GM19099 (cell line): Measurements from ENCODE around the gene DNAJC22.

Experiments
- POLR2A ChIP-seq: IDR thresholded peaks from 3 replicates; pipeline ENCODE4 v1.6.1; 2011; ENCODE audit warnings: low read depth; ENCODE audit not compliant: insufficient read length; ENCODE audit errors: extremely low read depth

Gene DNAJC22

GRCh38 chr12:49357103-49357678 lies 10.5 kb downstream of the DNAJC22 start:
- TF ChIP-seq POLR2A: no peak

- no peak for TF ChIP-seq POLR2A
Observed at GRCh38 chr12:49358483-49359141, 11.9 kb downstream of the DNAJC22 start.

DNA sequence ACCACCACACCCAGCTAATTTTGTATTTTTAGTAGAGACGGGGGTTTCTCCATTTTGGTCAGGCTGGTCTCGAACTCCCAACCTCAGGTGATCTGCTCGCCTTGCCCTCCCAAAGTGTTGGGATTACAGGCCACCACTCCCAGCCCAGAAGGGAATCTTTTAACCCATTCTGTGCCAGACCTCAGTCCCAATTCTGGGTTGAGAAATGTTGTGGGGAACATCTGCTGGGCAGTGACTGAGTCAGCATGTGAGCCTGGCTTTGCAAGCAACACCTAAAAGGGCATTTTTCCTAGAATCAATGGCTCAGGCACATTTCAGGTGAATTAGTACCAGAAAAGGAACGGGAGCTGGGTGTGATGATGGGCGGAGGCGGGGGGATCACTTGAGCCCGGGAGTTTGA lies 13.0 kb downstream of the DNAJC22 start:
- TF ChIP-seq POLR2A: no peak

GRCh38 chr12:49362077-49362476 lies 15.4 kb downstream of the DNAJC22 start:
- no peak for TF ChIP-seq POLR2A

DNA sequence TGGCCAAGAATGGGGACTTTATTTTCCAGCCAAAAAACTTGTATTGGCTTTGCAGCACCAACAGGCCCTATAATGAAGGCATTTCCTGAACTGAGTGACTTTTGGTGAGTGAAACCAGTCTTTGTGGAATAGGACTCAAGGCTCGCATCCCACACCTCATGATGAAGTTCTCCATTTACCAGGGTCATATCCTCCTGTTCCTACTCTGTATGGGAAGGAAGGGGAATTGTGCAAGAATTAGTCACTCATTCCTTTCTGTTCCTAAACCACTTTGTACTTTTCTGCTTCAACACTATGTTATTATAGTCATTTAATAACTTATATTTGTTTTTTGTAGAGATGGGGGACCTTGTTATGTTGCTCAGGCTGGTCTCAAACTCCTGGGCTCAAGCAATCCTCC lies 18.3 kb downstream of the DNAJC22 start:
- TF ChIP-seq POLR2A: no peak

DNA sequence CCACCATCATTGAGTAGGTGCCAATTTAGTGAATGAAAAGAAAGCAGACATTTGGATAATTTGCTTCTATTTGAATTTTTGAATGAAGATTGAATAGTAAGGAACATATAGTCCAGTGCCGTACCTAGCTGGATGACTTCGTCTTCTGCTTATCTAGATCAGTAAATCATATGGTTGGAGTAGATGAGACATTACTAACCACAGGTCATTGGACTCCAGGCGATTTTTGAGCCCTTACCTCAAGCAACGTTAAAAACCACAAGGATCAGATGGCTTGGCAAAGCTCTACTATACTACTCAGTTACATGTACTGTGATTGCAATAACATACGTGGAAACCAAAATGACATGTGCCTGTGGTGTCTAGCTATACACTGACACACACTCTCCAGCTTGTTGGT lies 18.9 kb downstream of the DNAJC22 start:
- TF ChIP-seq POLR2A: no peak

- no peak for TF ChIP-seq POLR2A
Observed at GRCh38 chr12:49366096-49366651, 19.5 kb downstream of the DNAJC22 start.

- TF ChIP-seq POLR2A: no peak
Observed at GRCh38 chr12:49366652-49367380, 20.1 kb downstream of the DNAJC22 start.

DNA sequence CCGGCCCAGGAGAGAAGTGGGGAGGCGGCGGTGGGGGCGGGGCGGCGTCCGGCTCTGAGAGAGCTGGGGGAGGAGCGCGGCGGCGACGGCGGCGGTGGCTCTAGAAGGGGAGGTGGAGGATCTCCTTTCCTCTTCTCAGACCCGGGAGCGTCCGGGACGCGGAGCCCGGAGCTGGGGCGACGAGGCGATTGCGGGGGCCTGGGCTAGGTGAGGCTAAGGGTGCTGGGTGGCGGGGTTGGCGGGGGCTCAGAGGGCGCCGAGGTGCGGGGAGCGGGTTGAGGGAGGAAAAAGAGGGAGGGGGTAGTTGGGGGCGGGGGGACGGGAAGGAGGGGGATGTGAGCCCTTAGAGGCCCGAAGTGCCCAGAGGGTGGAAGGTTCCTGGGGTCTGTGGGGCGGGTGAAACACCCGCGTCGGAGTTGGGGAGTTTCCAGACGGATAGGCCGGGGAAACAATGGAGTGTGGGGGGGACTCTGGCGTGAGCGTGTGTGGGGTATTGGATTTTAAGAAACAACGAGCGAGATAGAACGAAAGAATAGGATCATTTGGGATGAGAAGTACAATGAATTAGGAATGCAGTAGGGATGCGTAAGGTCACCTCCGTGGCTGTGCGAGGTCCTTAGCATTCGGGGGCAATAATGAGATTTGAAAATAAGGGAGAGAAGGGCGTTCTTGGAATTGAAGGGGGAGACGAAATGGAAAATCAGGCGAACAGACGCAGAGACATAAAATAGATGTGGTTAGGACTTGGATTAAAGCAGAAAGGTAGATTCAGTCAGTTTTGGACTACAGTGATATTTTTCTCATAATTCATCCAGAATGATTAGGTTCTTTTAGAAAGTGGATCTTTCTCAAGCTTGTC lies 20.9 kb downstream of the DNAJC22 start, which contains the start of gene SPATS2:
Gene SPATS2, plus strand, starts transcription at position 82 of the 859 bp plus-strand sequence. CDS start 93,551 bp downstream, outside the sequence.
- peak; percentile 78 for TF ChIP-seq POLR2A

DNA sequence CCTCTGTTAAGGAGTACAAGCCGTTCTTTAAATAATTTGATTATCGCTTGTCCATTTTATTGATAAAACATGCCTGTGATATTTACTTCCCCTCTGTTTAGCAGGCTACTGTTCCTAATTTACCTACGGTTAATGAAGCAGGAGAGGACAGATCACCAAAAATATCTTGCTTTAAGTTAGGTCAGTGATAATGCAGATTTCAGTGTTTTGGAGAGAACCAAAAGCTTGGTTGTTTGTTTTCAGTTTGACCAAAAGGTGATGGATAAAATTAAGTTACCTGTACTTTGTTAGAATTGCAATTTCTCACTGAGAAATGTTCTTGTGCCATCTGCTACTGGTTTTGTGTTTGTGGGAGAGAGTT lies 21.5 kb downstream of the DNAJC22 start:
- no peak for TF ChIP-seq POLR2A

DNA sequence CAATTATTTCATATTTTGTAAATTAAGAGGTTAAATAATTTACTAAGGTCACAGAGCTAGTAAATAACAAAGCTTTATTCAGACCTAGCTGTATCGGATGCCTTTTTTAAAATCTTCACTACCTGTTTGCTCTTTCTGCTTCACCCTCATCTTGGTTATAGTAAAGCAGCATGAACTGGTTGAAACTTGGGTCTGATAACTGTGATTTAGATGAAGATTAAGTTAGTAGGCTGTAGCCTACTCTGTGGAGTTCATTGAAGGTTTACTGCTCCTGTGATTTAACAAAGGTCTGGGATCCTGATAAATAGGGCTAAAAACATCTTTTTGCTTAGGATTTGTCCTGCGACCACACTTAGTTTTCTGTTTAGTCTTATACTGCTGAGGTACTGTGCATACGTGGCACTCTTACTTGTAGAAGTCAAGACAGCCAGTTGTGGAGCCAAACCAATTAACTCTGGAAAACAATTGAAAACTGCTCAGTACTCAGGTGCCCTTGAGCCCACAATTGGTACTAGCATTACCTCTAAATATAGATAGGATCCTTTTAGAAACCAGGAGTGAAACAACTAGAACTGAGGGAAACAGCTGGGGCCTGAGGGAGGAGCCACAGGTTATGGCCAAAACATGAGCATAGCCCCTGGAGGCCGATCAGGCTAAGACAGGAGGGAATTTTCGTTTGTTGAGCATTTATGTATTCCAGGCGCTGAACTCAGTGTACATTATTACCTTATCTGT lies 22.9 kb downstream of the DNAJC22 start:
- peak; percentile 21 for TF ChIP-seq POLR2A

GRCh38 chr12:49370539-49370938 lies 23.9 kb downstream of the DNAJC22 start:
- TF ChIP-seq POLR2A: no peak

DNA sequence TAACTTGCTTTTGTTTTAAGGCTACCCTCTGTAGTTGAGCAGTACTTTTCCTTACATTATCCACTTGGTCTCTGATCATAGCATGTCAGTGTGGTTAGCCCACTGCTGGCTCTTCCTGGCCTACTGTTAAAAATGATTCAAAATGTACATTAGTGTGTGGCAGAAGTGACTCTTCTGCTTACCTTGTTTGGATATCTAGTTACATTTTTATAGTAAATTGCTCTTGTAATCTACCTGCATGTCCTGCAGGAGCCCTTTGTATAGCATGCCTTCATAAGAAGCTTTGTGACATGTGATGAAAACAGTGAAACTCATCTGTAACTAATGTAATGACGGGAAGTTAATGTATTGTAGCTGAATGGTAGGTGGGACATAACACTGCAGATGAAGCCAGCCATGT lies 28.7 kb downstream of the DNAJC22 start:
- no peak for TF ChIP-seq POLR2A

GRCh38 chr12:49377386-49377785 lies 30.7 kb downstream of the DNAJC22 start:
- no peak for TF ChIP-seq POLR2A
